GM15510 (cell line): Measurements from ENCODE around the gene TDRD5.

Experiments used
- POLR2A ChIP-seq: IDR thresholded peaks from 3 replicates; pipeline ENCODE4 v1.6.1; 2011; ENCODE audit warnings: borderline replicate concordance; ENCODE audit not compliant: insufficient read length; ENCODE audit errors: extremely low read depth

Gene TDRD5

GRCh38 chr1:179706339-179706941 is 114.8 kb downstream of the TDRD5 start:
- TF ChIP-seq POLR2A = no peak

- TF ChIP-seq POLR2A = no peak
Measured at GRCh38 chr1:179707406-179707805, 115.8 kb downstream of the TDRD5 start.

- no peak for TF ChIP-seq POLR2A
Measured at GRCh38 chr1:179708434-179709195, 117.0 kb downstream of the TDRD5 start.

DNA sequence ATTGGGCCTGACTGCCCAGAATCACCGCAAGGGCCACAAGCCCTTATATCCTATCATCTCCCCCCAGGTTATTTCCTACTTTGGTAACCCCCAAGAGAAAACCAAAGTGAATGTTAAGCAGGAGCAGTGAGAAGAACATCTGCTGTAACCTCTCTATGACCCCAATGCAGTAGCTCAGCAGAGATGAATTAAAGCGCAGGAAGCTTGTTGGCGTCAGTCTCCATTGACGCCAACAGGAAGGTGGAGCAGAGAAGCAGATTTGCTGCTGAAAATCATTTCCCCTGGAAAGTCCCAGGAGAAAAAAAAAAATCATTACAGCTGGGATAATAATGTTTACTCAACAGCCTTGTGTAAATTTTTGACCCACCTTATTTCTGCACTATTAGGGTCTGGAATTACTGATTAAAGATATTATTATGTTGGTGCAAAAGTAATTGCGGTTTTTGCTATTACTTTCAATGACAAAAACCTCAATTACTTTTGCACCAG is 118.3 kb downstream of the TDRD5 start:
- TF ChIP-seq POLR2A = no peak

DNA sequence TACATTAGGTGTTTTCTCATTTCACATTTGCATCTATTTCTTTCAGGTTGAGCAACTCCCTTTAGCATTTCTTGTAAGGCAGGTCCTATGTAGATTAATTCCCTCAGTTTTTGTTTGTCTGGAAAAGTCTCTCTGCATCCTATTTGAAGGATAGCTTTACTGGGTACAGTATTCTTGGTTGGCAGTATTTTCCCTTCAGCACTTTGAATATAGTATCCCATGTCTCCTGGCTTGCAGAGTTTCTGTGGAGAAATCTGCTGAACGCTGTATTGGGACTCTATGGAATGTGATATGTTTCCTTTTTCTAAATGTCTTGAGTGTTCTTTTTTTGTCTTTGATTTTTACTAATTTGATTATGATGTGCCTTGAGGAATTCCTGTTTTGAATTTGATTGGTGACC is 122.5 kb downstream of the TDRD5 start:
- no peak for TF ChIP-seq POLR2A

GRCh38 chr1:179714623-179715022 is 123.0 kb downstream of the TDRD5 start:
- TF ChIP-seq POLR2A = no peak

DNA sequence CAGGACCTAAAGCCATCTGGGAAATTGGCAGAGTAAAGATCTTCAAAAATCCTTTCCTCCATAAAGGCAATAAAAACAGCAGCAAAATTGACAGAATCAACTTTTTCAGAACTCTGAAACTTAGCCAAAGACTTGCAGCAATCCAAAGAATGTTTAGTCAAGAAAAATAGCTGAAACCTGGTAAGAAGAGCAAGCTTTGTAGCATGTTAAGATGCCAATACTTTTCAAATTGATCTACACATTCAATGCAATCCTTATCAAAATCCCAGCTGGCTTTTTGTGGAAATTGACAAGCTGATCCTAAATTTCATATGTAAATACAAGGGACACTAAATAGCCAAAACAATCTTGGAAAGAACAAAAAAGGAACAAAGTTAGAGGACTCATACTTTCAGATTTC is 127.6 kb downstream of the TDRD5 start:
- no peak for TF ChIP-seq POLR2A

DNA sequence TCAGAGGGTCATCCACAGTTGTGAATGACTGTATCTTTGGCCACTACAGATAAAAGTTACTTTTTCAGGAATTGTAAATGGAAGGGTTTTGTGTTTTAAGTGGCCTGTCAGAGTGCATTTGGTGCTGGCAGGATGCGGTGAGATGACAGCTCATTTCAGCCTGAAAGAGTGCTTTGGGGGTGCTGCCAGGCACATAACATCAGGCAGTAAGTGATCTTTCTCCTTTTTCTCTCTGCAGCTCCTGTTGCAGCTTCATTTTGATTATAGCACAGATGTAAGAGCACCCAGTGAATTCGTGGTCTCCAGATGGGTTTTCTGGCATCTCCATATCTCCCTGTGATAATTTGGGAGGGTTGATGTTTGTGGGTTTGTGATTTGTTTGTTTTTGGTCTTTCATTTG is 136.6 kb downstream of the TDRD5 start:
- TF ChIP-seq POLR2A = no peak

- no peak for TF ChIP-seq POLR2A
Measured at GRCh38 chr1:179729881-179730280, 138.2 kb downstream of the TDRD5 start.

- no peak for TF ChIP-seq POLR2A
Measured at GRCh38 chr1:179731643-179732042, 140.0 kb downstream of the TDRD5 start.
